Measurements from ENCODE around the gene EGF.

The EGF gene

GRCh38 chr4:109966891-109967481, 54.3 kb downstream of the EGF start:
- DNase-seq, result no peak

GRCh38 chr4:109967798-109968520, 55.3 kb downstream of the EGF start:
- peak; percentile 8 for DNase-seq

- peak; percentile 81 for DNase-seq
These were observed 56.4 kb downstream of the EGF start for GRCh38 chr4:109969087-109969486.

GRCh38 chr4:109969919-109970318, 57.2 kb downstream of the EGF start:
- DNase-seq, result no peak

GRCh38 chr4:109972786-109973528, 60.3 kb downstream of the EGF start:
- peak; percentile 19 for DNase-seq

GRCh38 chr4:109973529-109973905, 60.8 kb downstream of the EGF start:
- DNase-seq, result no peak

GRCh38 chr4:109976189-109976588, 63.5 kb downstream of the EGF start:
- DNase-seq, result no peak

GRCh38 chr4:109977854-109978501, 65.3 kb downstream of the EGF start:
- peak; percentile 68 for DNase-seq

- DNase-seq, result peak; percentile 6
These were observed 66.2 kb downstream of the EGF start for GRCh38 chr4:109978704-109979454.

GRCh38 chr4:109979920-109980717, 67.4 kb downstream of the EGF start:
- DNase-seq, result no peak

- no peak for DNase-seq
These were observed 69.3 kb downstream of the EGF start for GRCh38 chr4:109981936-109982335.

- DNase-seq, result no peak
These were observed 69.8 kb downstream of the EGF start for GRCh38 chr4:109982521-109982920.

GRCh38 chr4:109985993-109986974, 73.6 kb downstream of the EGF start:
- no peak for DNase-seq

- no peak for DNase-seq
These were observed 76.4 kb downstream of the EGF start for GRCh38 chr4:109989044-109989443.

- DNase-seq, result no peak
These were observed 76.9 kb downstream of the EGF start for GRCh38 chr4:109989618-109990017.

GRCh38 chr4:109990261-109991257, 77.9 kb downstream of the EGF start:
- DNase-seq, result peak; percentile 16

- no peak for DNase-seq
These were observed 80.4 kb downstream of the EGF start for GRCh38 chr4:109993116-109993515.

GRCh38 chr4:109994415-109994827, 81.7 kb downstream of the EGF start:
- DNase-seq, result peak; percentile 82

GRCh38 chr4:109996526-109996925, 83.8 kb downstream of the EGF start:
- DNase-seq, result peak; percentile 11

Measured in OCI-M1 (cell line).